ENCODE results near the gene PSMD13.

The PSMD13 gene

DNA sequence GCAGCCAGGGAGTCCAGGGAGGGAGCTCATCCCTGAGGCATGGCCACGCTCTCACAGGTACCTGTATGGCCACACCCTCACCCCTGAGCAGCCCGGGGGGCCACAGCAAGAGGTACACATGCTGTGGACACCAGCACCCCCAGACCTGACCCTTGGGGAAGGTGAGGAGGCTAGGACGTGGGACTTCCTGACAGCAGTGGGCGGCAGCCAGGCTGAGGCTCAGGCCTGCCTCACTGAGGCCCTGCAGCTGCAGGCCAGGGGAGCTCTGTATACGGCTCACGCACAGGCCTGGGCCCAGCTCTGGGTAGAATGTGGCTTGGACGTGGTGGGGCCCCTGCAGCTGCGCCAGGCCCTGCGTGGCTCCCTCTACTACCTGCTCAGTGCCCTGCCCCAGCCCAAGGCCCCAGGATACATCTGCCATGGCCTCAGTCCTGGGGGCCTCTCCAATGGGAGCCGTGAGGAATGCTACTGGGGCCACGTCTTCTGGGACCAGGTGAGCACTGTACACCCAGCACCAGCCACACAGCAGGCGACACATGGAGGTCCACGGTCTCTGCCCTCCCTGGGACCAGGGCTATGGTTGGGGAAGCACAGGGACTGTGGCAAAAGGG lies 54.0 kb downstream of the PSMD13 start:
- no peak for DNase-seq

DNA sequence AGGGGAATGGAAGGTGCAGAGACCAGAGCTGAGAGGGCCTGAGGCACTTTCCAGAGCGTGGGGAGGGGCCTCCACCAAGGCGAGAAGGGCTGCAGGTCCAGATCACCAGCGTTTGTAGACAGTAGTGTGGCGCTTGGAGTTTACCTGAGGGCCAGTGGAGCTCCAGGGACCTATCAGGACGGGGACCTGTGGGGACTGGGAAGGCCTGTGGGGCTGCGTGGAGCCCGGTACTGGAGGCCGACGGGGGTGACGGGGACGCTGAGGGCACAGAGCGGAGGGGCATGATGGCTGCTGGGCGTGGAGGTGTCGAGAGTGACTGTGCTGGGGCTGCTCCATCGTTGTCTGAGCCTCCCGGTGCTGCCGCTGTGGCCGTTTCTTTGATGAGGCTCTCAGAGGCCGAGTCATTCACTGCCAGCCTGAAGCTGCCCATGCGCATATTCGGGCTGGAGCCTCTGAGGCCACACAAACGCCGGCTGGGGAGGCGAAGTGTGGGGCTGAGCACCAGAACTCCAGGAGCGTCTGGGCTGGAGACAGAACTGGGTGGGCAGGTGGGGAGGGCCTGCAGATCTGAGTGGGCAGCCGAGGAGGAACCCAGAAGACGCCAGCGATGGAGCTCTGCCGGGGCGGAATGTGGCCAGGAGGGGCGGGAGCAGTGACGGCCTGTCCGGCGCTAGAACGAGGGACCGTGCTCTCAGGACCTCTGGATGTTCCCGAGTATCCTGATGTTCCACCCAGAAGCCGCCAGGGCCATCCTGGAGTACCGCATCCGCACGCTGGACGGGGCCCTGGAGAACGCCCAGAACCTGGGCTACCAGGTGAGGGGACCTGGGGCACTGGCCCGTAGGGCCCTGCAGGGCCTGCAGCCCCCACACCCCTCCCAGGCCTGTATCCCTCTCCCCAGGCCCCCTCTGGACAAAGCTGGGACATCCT lies 54.8 kb downstream of the PSMD13 start:
- DNase-seq = no peak

DNA sequence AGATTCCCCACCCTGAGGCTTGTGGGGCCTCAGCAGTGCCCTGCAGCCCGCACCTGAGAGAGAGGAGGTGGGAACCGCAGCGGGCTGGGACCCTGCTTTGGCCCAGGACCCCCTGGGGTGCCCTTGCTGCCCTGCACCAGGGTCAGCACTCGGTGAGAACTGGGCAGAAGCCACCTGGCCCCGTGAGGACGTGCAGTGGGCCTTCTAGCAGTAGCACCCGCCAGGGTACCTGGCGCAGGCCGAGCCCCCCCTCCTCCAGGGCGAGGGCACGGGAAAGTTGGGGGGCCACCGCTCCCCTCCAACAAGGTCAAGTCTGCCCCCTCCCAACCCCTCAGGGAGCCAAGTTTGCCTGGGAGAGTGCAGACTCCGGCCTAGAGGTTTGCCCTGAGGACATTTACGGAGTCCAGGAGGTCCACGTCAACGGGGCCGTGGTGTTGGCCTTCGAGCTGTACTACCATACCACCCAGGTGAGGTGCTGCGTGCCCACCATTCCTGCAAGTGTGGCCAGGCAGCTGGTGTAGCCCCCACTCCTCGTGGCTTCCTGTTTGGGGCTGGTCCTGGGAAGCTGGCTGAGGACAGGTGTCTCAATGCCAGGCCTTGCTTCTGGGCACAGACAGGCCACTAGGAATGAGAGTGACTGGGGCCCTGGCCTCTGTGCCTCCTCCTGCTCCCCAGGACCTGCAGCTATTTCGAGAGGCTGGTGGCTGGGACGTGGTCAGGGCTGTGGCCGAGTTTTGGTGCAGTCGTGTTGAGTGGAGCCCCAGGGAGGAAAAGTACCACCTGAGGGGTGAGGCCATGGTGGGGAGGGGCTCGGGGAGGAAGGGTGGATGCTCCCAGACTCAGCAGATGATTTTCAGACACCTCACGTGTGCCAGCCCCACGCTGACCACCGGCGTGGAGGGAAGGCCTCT lies 55.7 kb downstream of the PSMD13 start:
- no peak for DNase-seq

GRCh38 chr11:293271-293851 lies 56.6 kb downstream of the PSMD13 start:
- no peak for DNase-seq

DNA sequence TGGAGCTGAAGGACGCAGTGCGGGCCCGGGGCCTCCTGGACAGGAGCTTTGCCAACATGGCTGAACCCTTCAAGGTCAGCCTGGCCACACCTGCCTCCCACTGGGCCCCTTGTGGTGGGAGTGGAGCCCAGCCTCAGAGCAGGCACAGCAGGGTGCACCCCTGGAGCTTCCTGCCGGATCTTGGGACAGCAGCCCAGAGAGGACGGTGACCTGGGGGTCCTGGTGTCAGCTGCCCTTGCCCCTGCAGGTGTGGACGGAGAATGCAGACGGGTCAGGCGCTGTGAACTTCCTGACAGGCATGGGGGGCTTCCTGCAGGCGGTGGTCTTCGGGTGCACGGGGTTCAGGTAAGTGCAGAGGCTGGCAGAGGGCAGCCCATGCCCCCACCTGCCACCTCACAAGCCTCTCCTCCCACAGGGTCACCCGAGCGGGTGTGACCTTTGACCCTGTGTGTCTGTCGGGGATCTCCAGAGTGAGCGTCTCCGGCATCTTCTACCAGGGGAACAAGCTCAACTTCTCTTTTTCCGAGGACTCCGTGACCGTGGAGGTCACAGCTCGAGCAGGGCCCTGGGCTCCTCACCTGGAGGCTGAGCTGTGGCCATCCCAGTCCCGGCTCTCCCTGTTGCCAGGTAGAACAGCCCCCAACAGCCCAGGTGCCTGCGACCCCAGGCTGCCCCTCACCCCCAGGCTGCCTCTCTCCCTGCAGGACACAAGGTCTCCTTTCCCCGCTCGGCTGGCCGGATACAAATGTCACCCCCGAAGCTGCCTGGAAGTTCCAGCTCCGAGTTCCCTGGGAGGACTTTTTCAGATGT lies 57.3 kb downstream of the PSMD13 start:
- no peak for DNase-seq

DNA sequence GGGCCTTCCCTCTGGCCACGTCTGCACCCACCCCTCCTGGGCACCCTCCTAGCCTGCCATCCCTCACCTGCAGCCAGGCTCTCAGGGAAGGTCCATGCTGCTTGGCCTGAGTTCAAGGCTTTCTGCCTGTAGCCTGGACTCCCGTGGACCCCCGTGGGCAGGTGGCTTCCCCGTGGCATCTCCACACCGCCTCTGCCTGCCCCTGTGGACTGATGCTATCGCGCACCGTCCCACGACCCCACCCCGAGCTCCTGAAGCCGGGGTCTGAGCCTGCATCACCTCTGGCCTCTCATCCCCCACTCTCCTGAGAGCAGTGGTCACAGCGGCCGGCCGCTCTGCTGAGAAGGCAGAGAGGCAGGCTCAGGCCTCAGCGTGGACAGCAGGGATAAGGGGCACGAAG lies 58.0 kb downstream of the PSMD13 start:
- no peak for DNase-seq

DNA sequence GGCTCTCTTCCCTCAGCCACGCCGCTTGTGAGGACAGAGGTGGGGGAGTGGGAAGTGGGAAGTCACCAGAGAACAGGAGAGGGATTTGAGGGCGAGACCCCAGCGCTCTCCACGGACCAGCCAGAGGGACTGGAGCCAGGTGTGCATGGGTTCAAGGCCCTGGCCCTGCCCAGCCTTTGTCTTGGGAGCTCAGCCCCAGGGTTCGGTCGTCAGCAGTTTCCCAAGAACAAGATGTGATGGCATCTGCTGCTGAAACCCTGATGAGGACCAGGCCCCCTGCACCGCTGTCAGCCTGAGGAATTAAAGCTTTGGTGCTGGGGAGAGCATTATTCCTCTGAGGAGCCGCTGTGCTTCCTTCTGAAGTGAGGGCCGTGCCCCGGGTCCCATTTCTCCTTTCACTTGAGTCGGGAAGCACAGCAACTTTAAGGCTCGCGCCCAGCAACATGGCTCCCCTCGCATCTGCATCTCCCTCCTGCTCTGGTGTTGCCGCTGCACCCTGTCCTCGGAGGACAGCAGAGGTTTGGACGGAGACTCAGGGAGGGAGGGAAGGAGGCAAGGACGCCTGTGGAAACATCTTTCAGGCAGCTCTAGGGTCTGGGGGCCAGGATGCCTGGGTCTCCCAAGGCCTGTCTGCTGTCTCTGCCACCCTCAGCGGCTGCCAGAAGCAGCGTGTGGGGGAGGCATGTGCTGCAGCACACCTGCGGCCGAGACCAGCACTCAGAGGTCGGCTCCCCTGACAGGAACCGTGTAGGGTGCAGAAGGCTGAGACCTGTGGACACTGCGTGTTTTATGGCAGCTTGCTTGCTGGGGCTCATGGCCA lies 58.8 kb downstream of the PSMD13 start:
- DNase-seq = no peak

- DNase-seq = no peak
Measured at GRCh38 chr11:296171-297050, 59.6 kb downstream of the PSMD13 start.

GRCh38 chr11:297051-297585 lies 60.3 kb downstream of the PSMD13 start:
- DNase-seq = no peak

DNA sequence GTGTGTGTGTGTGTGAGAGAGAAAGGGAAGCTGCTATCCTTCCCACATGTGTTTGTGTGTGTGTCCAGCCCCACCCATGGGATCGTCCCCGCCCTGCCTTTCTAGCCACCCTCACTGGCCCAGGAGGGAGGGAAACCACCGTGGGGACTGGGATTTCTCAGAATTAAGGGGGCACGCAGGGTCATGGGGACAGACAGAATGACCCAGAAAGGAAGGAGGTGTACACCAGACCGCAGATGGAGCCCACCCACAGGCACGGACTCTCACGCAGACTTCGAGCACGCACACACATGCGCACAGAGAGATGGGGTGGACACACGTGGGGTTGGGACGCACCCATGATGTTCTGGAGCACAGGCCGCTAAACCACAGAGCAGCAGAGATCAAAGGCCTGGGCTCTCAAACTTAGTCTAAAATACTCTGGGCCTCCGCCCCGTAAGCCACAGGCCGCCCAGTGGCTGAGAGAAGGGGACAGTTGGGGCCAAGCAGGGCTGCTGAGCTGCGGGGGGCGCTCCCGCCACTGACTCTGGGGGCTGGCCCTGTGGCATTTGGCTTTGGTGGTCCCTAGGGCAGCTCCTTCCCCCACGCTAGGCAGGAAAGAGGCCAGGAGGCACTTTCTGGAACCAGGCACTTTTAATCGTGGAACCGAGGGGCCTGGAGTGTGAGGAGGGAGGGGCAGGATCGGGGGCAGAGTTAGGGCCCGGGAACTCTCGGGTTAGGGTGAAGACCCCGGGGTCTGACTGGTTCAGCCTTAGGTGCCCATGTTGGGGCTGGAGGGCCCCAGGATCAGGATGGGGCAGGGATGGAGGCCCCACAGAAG lies 61.0 kb downstream of the PSMD13 start:
- DNase-seq = no peak

- no peak for DNase-seq
Measured at GRCh38 chr11:298406-299065, 61.8 kb downstream of the PSMD13 start.

DNA sequence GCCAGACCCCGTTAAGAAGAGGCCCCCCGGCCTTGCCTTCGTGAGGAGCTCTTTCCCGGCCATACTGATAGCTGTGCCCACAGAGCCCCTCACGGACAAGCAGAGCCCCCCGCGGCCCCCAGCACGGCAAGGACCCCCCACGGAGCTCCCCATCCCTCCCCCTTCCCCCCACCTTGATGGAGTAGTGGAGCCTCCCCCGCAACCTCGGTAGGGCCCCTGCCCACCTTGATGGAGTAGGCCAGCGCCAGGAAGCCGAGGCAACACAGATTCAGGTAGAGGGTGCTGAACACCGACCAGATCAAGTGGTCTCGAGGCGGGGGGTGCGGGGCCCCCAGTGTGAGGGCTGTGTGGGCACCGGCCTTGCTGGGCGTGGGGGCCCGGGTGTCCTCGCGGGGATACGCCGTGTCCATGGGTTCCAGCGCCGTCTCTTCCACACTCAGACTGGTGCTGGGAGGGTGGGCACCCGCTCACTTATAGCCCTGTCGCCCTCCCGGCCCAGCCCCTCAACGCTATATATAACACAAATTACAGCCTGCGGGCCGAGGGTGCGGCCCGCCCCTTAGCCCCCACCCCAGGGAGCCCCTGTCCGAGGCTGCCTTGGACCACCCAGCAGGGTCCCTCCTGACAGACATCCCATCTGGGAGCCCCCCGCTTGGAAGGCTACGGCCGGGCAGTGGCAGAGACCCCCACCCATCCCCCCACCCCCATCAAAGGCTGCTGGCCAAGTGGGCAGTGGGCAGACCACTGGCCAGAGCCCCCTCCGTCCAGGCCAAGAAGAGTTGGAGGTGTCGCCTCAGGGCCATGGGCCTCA lies 62.5 kb downstream of the PSMD13 start, which contains the start of gene IFITM5:
IFITM5 (minus strand) TSS at position 446 of the 811 bp plus-strand sequence; CDS start at position 410, 36 bp downstream.
- no peak for DNase-seq

DNA sequence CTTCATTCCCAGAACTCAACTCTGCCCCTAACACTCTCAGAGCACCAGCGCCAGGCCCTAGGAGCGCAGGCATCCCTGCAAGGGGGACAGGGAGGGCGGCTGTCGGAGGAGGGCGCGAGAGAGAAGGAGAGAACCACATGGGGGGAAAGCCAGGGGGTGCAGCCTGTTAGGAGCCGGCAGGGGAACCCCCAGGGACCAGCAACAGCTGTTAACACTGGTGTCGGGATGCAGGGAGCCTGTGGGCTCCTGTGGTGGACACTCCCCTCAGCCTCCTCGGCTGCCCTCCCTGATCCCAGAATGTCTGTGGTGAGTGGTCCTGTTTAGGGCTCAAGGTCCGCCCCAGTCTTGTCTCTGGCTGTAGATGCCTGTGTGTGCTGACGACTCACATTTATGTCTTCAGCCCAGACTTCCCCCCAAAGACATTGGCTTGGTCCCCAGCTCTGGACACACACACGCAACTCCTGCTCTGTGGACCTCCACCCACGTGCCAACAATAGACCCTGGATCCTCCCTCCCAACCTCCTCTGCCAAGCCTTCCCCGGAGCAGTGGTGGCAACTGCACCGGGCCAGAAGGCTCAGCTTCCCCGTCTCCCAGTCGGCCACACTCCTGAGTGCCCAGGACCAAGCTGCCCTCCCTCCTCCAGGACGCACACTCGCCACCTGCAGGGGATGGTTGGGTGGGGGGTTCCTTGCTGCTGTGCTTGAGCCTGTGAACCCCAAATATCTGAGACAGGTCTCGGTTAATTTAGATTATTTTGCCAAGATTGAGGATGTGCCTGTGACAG lies 63.4 kb downstream of the PSMD13 start:
- DNase-seq = no peak

Measured in DMS 273 treated with DMSO at 0.1 percent for 48 hours (cell line).